ENCODE data around the gene REEP2.

The REEP2 gene

DNA sequence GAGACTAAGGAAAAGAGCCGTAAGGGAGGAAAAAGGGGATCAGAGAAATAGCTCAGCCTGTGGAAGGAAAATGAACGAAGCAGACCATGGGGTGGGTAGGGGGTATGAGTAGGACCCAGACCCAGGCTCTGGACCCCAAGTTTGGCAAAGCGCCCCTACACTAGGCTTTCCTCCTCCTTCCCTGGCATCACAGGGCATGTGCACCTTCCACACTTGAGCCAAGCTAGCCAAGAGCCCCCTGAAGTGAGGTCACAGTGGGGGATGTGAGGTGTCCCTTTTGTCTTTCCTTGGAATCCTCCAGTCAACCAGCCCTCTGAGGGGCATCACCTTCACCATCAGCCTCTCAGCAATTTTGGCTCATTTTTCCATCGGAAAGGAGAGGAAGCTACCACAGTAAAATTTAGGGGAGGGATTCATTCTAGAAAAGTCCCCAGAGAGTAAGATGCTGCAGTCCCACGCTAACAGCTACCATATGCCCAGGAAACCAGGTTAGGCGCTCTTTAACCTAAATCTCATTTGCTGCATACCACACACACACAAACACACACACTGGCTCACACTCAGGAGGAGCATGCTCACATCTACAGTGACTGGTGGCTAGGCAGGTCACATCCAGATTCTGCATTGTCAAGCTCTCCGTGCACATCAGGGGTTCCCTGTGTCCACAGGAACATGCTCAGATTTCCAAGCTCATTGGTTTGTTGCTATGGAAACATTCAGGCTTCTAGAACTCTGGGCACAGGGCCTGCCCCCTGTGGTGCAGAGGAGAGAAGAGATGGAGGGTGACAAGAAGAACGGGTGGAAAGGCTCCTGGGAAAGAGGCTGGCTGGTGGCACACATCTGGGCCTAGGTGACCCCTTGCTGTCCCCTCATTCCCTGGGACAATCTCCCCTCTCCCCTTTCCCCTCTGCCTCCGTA, 9.9 kb downstream of the REEP2 start:
- DNase-seq = peak; percentile 36

DNA sequence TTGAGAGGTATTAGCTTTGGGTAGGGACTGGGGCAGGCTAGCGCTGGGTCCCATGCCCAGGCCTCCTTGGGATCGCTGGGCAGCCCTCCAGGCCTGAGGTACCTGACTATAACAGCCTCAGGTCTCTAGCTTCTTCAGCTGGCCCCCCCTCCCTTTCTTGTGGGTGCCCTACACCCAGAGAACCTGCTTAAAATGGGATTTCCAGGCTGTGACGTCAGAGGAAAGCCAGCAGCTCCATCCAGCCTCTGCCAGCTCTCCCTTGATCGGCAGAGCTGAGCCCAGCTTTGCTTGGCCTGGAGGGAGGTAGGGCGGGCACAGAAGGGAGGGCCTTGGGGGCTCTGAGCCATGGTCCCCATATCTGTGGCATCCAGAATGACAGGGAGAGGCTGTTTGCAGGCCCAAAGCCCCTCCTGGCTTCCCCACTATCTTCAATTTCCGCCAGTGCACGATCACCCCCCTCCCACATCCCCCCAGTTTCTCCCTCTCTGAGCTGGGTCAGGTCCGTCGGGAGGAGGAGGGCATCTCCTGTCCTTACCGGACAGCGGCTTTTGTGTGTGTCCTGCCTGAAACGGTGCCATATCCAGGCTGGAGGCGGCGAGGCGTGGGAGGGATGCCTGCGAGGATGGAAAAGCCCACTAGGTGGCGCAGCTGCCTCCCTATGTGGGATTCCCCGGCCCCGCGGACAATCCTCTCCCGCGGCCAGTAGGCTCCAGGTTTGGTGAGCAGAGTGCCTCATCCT, 10.8 kb downstream of the REEP2 start:
- DNase-seq = peak; percentile 22

DNA sequence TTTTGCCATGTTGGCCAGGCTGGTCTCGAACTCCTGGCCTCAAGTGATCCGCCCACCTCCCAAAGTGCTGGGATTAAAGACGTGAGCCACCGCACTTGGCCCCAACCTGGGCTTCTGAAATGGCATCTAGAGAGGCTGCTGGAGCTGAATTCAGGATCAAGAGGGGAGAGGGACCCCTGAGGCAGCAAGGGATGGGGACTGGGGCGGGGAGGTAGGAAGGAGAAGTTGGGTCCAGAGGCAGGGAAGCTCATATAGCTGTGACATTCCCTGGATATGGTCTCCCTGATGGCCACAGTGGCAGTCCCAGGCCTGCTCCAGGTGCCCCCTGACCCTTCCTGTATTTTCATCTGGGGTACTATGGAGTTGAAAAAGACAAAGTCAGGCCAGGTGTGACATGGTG, 12.1 kb downstream of the REEP2 start:
- DNase-seq = no peak

DNA sequence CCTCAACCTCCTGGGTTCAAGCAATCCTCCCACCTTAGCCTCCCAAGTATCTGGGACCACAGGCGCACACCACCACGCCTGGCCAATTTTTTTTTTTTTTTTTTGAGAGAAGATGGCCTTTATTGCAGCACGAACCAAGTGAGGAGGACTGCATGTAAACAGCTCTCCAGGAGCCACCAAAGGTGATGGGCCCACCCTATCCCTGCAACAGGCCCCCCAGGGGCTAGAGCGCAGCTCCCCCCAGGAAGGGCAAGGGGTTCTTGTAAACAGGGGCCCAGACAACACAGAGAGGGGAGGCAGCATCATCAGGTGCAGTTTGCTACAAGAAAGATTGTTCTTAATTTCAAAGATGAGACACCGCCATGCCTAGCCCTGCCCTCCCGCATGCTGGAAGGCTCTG, 13.9 kb downstream of the REEP2 start:
- DNase-seq = no peak

DNA sequence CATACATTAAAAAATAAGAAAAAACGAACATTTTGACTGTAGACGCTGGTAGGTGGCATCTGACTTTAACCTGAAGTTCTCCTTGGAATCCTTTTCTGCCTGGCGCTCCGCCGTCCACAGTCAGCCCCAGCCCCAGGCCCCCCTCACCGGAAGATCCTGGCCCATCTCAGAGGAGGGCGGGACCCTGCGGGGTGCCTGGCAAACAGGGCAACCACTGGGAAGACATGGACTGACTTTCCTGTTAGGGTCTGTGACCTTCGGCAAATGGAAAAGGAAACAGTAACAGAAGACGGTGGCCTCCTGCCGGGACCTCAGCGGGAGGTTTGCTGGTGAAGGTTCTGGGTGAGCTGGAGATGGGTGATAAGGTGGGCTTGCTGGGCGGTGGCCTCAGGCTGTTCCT, 14.7 kb downstream of the REEP2 start:
- DNase-seq = no peak

DNA sequence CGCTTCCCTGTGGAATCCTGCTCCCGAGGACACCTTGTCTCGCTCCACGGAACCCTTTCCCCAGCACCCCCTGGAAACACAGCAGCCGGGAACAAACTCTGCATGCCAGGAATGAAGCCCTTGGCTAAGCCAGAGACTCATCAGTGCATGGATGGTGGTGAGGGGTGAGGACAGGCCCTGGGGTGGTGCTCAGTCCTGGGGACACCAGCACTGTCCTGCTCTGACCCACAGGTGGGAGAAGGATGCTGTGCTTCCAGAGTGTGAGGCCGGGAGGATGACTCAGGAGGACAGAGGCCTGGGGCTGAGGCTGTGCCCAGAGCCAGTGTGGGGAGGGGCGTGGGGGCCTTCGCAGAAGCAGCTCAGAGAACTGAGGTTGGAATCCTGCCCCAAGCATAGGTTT, 15.3 kb downstream of the REEP2 start:
- no peak for DNase-seq

DNA sequence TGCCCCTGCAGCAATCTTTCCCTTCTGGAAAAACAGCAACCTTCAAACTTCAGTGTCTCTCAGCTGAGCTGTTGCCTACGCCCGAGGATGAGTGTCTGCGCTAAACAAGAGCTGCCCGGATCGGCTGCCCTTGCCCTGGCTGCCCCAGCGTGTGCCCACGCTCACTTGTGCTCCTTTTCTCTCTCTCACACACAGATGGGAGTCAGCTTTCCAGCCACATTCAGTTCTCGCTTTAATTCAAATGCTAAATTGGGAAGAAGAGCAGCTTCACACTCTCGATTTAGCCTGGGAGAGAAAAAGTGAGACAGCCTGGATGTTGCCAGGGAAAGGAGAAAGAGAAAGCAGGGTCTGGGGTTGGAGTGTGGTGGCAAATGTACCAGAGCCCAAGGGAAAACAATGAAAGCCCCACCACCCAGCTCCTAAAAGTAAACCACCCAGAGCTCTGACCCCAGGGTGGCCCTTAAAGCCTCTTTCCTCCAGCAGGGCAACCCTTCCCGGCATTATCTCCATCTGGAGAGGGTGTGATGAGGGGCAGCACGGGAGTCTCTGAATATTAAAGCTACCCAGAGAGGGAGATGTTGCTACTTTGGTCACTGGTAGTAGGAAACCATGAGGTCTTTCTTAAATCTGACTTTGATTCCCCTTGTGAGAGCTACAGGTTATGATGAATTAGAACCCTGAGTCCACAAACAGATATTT, 16.5 kb downstream of the REEP2 start:
- DNase-seq = no peak

DNA sequence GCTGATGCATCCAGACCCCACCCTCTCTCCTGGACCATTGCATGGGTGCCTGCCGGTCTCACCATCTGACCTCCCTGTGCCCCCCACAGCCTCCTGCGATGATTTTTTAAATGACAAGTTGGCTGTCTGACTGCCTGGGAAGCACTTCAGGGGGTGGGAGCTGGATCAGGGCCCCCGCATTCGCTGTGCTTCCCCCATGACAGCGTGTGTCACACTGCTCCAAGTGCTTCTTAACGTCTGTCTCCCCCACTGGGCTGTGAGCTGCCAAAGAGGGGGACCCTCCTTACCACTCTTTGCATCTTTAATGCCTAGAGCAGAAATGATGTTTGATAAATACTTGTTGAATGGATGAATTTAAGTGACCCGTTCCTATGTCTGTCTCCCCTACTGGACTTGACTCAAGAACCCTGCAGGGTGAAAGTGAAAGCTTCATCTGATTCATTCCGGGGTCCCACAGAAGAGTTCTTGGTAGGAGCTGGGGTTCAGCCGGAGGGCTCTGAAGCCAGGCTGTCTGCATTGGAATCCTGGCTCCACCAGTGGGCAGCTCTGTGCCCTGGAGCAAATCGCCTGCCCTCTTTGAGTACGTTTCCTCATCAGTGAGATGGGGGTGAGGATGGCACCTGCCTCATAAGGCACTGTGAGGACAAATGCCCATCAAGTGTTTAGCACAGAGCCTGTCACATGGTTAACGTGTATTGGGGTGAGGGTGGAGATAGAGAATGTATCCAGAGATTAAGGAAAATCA, 18.8 kb downstream of the REEP2 start:
- no peak for DNase-seq

DNA sequence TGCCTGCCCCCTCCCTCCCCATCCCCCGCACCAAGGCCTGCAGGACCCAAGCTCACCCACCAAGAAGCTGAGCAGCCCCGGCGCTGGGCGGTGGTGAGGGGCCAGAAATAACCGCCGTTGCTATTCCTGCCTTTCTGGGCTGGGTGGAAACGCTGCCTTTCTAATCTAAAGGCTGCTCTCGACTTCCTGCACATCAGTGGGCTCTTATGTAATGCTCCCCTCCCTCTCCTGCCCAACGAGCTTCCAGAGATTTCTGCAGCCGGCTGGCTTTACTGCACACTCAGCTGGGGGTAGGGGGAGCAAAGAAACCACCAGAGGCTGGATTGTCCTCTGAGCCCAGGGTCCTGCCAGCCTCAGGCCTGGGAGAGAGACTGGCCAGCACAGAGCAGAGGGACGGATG, 19.5 kb downstream of the REEP2 start:
- DNase-seq = no peak

DNA sequence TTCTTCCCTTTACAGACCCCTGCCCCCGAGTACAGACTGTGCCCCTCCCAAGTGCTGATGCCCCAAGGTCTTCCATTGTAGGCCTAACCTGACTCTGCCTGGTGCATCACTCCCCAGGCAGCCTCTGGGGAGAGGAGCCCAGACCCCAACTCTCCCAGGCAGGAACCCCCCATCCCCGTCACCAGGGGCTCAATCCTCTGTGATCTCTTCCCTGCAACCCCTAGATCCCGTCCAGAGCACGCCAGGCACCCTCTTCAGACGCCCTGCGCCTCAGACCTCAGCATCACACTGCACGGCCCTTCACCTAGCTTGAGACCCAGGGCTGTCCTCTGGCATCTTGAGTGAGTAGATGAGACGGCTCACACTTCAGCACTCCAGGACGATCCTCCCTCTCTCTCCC, 20.0 kb downstream of the REEP2 start:
- DNase-seq = no peak

DNA sequence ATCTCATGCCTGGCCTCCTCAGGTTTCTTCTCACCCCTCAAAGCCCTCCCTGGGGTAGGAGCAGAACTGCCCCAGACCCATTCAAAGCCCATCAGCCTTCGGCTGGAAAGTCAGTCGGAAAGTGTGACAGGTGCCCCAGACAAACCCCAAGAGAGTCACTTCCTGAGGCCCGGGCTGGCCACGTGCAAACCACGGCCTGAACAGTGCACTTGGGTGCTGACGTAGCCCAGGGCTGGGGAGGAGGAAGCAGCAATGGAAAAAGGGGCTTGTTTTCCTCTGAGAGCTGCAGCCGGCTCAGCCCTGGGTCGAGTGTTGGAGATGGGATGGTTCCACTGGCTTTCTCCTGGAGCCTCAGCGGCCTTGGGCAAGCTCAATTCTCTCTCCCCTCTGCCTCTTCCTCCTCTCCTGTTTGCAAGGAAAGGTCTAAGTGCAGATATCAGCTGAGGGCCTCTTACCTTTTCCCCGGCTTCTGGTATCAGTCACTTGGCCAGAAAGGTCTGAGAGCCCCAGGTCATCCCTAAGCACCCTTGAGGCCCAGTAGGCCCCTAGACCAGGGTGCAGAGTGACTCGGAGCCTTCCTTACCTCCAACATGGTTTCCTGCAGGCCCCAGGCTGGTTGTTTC, 20.6 kb downstream of the REEP2 start:
- DNase-seq = no peak

DNA sequence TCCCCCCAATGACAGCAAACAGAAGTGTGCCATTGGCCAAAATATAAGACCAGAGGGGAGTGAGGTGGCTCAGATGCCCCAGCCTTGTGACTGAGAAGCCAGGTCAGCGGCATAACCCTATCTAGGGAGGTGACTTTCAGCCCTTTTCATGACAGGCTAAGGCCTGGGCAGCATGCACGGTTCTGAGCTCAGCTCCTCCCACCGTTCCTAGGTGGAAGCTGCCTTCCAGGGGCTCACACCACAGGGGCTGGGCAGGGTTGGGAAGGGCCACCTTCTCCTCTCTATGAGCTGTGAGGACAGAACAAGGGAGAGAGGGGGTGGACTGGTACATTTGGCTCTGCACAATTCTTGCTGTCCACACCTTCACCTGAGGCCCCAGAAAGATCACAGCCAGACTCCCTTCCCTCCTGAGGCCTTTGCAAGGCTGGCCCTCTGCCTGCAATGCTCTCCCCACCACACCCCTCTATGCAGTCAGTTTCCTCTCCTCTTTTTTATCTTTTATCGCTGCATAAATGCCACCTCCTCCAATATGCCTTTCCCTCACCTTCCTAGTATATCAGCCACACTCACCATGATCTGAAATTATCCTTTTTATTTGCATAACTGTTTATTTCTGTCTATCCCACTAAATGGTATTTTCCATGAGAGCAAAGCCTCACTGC, 21.3 kb downstream of the REEP2 start:
- DNase-seq = no peak

DNA sequence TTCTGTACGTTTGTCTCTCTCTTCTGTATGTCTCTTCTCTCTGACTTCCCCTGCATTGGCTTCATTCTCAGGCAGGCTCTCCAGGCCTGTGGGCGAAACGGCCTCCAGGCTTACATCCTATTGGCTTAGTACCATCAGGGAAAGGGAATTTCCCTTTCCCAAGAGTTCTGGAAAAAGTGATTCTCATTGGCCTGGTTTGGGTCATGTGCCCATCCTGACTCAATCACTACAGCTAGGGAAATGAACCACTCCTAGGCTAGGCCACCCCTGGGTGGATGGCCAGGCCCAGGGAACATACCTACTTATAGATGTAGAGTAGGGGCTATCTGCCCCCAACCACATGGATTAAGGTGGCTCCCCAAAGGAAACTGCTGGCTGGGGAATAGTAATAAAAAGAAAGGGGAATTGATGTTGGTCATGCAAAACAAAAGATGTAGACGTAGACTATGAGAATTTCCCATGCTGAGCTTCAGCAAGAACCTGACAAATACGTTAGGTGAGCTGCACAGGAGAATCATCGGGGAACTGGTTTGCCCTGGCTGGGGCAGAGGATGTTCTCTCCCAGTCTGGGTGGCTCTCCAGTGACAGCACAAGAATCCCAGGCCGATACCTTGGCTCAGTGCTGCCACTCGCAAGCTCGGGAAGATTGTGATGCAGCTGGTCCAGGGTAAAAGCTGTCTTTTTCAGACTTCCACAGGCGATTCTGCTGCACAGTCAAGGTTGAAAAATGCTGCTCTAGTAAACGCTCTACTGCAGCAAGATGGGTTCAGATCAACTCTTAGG, 22.7 kb downstream of the REEP2 start:
- no peak for DNase-seq

DNA sequence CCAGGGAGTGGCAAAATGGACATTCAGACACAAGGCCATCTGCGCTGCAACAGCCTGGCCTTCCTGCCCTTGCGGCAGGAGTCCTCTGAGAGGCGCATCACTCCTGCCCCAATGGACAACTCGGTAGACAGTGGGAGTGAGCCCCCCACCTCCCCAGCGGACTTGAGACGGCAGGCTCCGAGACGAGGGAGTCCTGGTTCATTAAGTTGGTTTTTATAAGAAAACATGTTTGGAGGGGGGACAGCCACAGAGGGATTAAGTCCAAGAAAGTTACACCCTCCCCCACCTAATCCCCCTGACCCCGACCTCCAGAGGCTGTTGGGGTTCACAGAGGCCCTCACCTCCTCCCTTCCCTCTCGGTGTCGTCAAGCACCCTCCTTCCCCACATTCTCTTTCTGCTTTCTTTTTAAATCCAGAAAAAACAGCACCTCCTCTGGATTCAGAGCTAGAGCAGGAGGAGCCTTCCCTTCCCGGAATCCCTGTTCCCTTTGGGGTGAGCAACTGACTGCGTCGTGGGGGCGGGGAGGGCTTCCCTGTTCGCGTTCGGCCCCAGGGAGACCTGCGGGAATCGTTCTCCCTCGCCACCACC, 24.7 kb downstream of the REEP2 start:
- no peak for DNase-seq

DNA sequence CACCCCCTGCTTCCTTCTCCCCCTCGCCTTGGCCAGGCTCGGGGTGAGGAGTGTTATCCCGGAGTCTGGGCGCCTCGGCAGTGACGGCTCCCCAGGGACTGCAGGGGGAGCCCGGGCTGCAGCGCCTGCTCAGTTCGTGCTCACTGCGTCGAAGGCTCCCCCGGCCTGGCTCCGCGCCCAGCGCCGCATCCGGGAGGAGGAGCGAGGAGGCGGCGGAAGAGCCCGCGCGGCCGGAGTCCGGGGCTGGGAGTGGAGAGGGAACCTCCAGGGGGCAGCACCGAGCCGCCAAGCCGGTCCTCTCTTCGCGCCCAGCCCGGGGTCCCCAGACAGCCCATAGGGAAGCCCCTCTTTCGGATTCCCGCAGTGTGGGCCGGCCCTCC, 25.1 kb downstream of the REEP2 start:
- peak; percentile 79 for DNase-seq

DNA sequence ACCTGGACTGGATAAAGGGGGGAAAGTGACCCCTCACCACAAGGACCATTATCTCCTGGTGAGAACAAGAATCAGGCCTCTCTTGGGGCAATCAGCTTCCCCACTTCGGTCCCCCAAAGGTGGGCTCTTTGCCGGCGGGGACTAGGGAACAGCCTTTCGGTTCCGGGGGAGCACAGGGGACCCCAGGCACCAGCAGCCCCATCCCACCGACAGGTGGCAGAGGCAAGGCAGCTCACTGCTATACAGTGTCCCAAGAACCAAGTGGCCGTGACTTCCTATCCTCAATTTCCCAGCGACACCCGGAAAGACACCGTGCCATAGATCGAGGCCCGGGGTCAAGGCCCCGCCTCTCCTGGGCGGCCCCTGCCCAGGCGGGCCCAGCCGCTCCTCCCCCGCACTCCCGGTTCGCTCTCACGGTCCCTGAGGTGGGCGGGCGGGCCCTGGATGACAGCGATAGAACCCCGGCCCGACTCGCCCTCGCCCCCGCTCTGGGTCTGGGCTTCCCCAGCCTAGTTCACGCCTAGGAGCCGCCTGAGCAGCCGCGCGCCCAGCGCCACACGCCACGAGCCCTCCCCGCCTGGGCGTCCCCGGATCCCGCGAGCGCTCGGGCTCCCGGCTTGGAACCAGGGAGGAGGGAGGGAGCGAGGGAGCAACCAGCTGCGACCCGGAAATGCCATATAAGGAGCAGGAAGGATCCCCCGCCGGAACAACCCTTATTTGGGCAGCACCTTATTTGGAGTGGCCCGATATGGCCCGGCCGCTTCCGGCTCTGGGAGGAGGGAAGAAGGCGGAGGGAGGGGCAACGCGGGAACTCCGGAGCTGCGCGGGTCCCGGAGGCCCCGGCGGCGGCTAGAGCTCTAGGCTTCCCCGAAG, 25.8 kb downstream of the REEP2 start:
- peak; percentile 96 for DNase-seq

DNA sequence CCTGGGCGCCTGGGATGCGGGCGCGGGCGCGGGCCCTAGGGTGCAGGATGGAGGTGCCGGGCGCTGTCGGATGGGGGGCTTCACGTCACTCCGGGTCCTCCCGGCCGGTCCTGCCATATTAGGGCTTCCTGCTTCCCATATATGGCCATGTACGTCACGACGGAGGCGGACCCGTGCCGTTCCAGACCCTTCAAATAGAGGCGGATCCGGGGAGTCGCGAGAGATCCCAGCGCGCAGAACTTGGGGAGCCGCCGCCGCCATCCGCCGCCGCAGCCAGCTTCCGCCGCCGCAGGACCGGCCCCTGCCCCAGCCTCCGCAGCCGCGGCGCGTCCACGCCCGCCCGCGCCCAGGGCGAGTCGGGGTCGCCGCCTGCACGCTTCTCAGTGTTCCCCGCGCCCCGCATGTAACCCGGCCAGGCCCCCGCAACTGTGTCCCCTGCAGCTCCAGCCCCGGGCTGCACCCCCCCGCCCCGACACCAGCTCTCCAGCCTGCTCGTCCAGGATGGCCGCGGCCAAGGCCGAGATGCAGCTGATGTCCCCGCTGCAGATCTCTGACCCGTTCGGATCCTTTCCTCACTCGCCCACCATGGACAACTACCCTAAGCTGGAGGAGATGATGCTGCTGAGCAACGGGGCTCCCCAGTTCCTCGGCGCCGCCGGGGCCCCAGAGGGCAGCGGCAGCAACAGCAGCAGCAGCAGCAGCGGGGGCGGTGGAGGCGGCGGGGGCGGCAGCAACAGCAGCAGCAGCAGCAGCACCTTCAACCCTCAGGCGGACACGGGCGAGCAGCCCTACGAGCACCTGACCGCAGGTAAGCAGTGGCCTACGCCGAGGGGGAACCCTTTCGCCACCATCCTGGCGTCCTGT, 26.6 kb downstream of the REEP2 start, which contains the start of gene EGR1:
EGR1 (plus strand) TSS at position 219 of the 864 bp plus-strand sequence; CDS start at position 502, 283 bp downstream.
- peak; percentile 90 for DNase-seq

DNA sequence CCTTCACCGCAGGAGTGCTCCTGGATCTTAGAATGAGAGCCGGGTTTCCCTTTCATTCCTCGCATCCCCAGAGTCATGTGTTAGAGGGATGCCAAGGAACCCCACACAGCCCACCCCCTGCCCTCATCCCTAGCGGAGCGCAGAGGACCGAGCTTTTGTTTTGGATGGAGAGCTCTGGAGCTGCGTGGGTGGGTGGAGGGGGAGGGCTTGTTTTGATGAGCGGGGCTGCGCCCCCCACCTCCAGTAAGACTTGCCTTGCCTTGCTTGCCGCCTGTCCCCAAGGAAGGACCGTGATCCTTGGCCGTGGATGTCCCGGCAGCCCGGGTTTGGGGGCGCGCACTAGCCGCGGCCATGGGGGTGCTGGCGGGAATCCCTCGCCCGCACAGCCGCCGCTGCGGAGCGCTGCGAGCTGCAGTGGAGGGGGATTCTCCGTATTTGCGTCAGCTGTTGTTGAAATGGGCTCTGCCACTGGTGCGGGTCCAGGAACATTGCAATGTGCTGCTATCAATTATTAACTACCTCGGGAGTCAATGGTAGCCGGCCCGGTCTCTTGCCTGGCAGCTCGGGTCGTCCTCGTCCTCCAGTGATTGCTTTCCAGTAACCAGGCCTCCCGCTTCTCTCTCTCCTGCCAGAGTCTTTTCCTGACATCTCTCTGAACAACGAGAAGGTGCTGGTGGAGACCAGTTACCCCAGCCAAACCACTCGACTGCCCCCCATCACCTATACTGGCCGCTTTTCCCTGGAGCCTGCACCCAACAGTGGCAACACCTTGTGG, 27.5 kb downstream of the REEP2 start:
- DNase-seq = no peak
